ENCODE results near the gene CCDC187.

- TF ChIP-seq CTCF (IDR thresholded peaks at IDR 0.05), result no peak
- TF ChIP-seq EP300 (IDR thresholded peaks at IDR 0.05), result no peak
Measured at GRCh38 chr9:136326761-136327303, 22.9 kb upstream of the CCDC187 start.
